ENCODE results near the gene TMEM207. TPM values are rescaled to one million over a fixed set of nuclear protein-coding genes. Genes with fewer than 3 reads are reported as not detected.
A peak's percentile ranks its signal among the peaks of the same experiment; 100 is the strongest.

TMEM207 gene
- polyA plus RNA-seq, 1 of the 3 experiments (the other 2 are of a cell fraction) = not detected

GRCh38 chr3:190388703-190389102 lies 61.0 kb downstream of the TMEM207 start:
- TF ChIP-seq MEF2A (IDR thresholded peaks at IDR 0.05; ENCODE audit: borderline replicate concordance, low read depth) (no peak), TAF1 (IDR thresholded peaks at IDR 0.05; ENCODE audit: borderline replicate concordance, low read depth, low read length) (no peak), USF1 (IDR thresholded peaks at IDR 0.05; ENCODE audit: borderline replicate concordance, low read depth) (no peak), EP300 (IDR thresholded peaks at IDR 0.05; ENCODE audit: borderline replicate concordance in 1 of 2, low read depth in 1 of 2, low read length in 1 of 2) (no peak), MXI1 (IDR thresholded peaks at IDR 0.05; ENCODE audit: low read depth, low read length) (no peak), GATA2 (CRISPR knock-in tag; IDR thresholded peaks at IDR 0.05) (no peak), TCF12 (IDR thresholded peaks at IDR 0.05) (no peak), TEAD4 (IDR thresholded peaks at IDR 0.05; ENCODE audit: borderline replicate concordance, insufficient read depth) (no peak), FOSL2 (IDR thresholded peaks at IDR 0.05; ENCODE audit: borderline replicate concordance, low read depth) (no peak), JUND (IDR thresholded peaks at IDR 0.05) (no peak)
- no peaks in the 10 kb centered on the region for H4K20me1 ChIP-seq (ENCODE audit: insufficient read depth)
- H3K9me2 ChIP-seq = no peaks in the 10 kb centered on the region
- 14% methylated on average over 3 of the region's 3 CpGs for WGBS (ENCODE audit: low lambda C conversion rate)
- no peaks in the 10 kb centered on the region for H3K79me2 ChIP-seq (ENCODE audit: insufficient read depth)
- H3K9ac ChIP-seq = no peak overlapping the region
- H3K27me3 ChIP-seq (ENCODE audit: insufficient read depth) = 0 out of 2 replicates have a peak, but pooled peaks cover 5% of the 10 kb centered on the region
- ChIA-PET POLR2A (no interaction called here), CTCF (no interaction called here)
- no peaks in the 10 kb centered on the region for H3K9me3 ChIP-seq
- H3K4me1 ChIP-seq (ENCODE audit: control insufficient read depth in 1 of 2, insufficient read depth in 2 of 2, low read depth in 1 of 2, low read length in 1 of 2) = peaks cover 0 to 4% of the 10 kb centered on the region in 2 experiments; a peak in 1 of 4 replicates
- peaks cover 6% of the 10 kb centered on the region for H3F3A ChIP-seq (replicated peaks; ENCODE audit: insufficient read depth)
- DNase-seq = no peak
- no peak overlapping the region for H2AFZ ChIP-seq (ENCODE audit: low read depth)
- H3K4me2 ChIP-seq = no peak overlapping the region
- H3K4me3 ChIP-seq (ENCODE audit: low read depth in 2 of 2, low read length in 1 of 2) = no peak overlapping the region
- no peak overlapping the region for H3K27ac ChIP-seq (ENCODE audit: low read depth in 2 of 2, low read length in 1 of 2)
- H3K36me3 ChIP-seq (replicated peaks in 1 of 2; ENCODE audit: control insufficient read depth in 1 of 2, insufficient read depth in 2 of 2, low read length in 1 of 2) = no peaks in the 10 kb centered on the region

GRCh38 chr3:190387578-190388213 lies 62.0 kb downstream of the TMEM207 start, which contains the start of gene CLDN16:
Gene CLDN16 (plus strand): TSS chr3:190388163. CDS start chr3:190388330, 167 bp downstream.
- peaks cover 6% of the 10 kb centered on the region for H3F3A ChIP-seq (replicated peaks; ENCODE audit: insufficient read depth)
- DNase-seq = no peak
- no peaks in the 10 kb centered on the region for H3K9me3 ChIP-seq
- no peak within 1 kb of the TSS for H2AFZ ChIP-seq (ENCODE audit: low read depth)
- no peaks in the 10 kb centered on the region for H3K79me2 ChIP-seq (ENCODE audit: insufficient read depth)
- H3K4me3 ChIP-seq (ENCODE audit: low read depth in 2 of 2, low read length in 1 of 2) = no peak within 1 kb of the TSS
- no peaks in the 10 kb centered on the region for H3K9me2 ChIP-seq
- H4K20me1 ChIP-seq (ENCODE audit: insufficient read depth) = no peaks in the 10 kb centered on the region
- peak within 1 kb of the TSS in 1 of 2 experiments; percentile 51; a peak in 2 of 4 replicates for H3K27ac ChIP-seq (ENCODE audit: low read depth in 2 of 2, low read length in 1 of 2)
- no peak for TF ChIP-seq FOXJ3 (CRISPR knock-in tag; IDR thresholded peaks at IDR 0.05)
- TF ChIP-seq PBX3 (IDR thresholded peaks at IDR 0.05) = no peak
- no peak for TF ChIP-seq POLR2AphosphoS5 (IDR thresholded peaks at IDR 0.05; ENCODE audit: low read depth, low read length)
- no peak for TF ChIP-seq ELF1 (IDR thresholded peaks at IDR 0.05)
- TF ChIP-seq USF1 (IDR thresholded peaks at IDR 0.05; ENCODE audit: borderline replicate concordance, low read depth) = no peak
- TF ChIP-seq CHD2 (IDR thresholded peaks at IDR 0.05; ENCODE audit: low read length, partially characterized antibody) = no peak
- no peak for TF ChIP-seq ZBTB33 (IDR thresholded peaks at IDR 0.05; ENCODE audit: borderline replicate concordance, low read depth)
- no peak for TF ChIP-seq MXI1 (IDR thresholded peaks at IDR 0.05; ENCODE audit: low read depth, low read length)
- TF ChIP-seq TEAD4 (IDR thresholded peaks at IDR 0.05; ENCODE audit: borderline replicate concordance, insufficient read depth) = no peak
- no peak for TF ChIP-seq NRF1 (IDR thresholded peaks at IDR 0.05; ENCODE audit: low read depth, low read length)
- no peak for TF ChIP-seq RAD21 (IDR thresholded peaks at IDR 0.05; ENCODE audit: low read length)
- no peak for TF ChIP-seq NFIC (IDR thresholded peaks at IDR 0.05; ENCODE audit: borderline replicate concordance)
- TF ChIP-seq GABPA (IDR thresholded peaks at IDR 0.05; ENCODE audit: low read depth) = no peak
- no peak for TF ChIP-seq EZH2phosphoT487 (IDR thresholded peaks at IDR 0.05; ENCODE audit: borderline replicate concordance, low read depth)
- H3K36me3 ChIP-seq (replicated peaks in 1 of 2; ENCODE audit: control insufficient read depth in 1 of 2, insufficient read depth in 2 of 2, low read length in 1 of 2) = no peaks in the 10 kb centered on the region
- no peak within 1 kb of the TSS for H3K4me2 ChIP-seq
- H3K4me1 ChIP-seq (ENCODE audit: control insufficient read depth in 1 of 2, insufficient read depth in 2 of 2, low read depth in 1 of 2, low read length in 1 of 2) = peaks cover 0 to 4% of the 10 kb centered on the region in 2 experiments; a peak in 1 of 4 replicates
- WGBS (ENCODE audit: low lambda C conversion rate) = 30% methylated on average over 12 of the region's 12 CpGs
- 0 out of 2 replicates have a peak, but pooled peaks cover 5% of the 10 kb centered on the region for H3K27me3 ChIP-seq (ENCODE audit: insufficient read depth)
- H3K9ac ChIP-seq = no peak within 1 kb of the TSS
- ChIA-PET CTCF (no interaction called here), POLR2A (no interaction called here)

Measured in SK-N-SH (cell line).